A172 (cell line): Measurements from ENCODE around the gene NUDT21. TPM values are rescaled to one million over a fixed set of nuclear protein-coding genes. Genes with fewer than 3 reads are reported as not detected.
"Not testable (repeated sequence)": the region's sequence is repeated elsewhere in the genome, so short reads cannot be mapped to it uniquely, and the experiment has no call there.

Experiments
- DNase-seq: peaks from one replicate; pipeline ENCODE4 v3.0.0-alpha.2; 2015; ENCODE audit warnings: low spot score
- total RNA-seq: library from RNA; depleted of rRNA; stranded (reverse); fragments of >200 nt; shearing (Covaris generic); gene quantifications from 2 replicates; pipeline ENCODE4 v1.2.3, GENCODE V29; 2014; rRNA removed

The NUDT21 gene
- total RNA-seq: 177 and 191 TPM in 2 replicates

DNA sequence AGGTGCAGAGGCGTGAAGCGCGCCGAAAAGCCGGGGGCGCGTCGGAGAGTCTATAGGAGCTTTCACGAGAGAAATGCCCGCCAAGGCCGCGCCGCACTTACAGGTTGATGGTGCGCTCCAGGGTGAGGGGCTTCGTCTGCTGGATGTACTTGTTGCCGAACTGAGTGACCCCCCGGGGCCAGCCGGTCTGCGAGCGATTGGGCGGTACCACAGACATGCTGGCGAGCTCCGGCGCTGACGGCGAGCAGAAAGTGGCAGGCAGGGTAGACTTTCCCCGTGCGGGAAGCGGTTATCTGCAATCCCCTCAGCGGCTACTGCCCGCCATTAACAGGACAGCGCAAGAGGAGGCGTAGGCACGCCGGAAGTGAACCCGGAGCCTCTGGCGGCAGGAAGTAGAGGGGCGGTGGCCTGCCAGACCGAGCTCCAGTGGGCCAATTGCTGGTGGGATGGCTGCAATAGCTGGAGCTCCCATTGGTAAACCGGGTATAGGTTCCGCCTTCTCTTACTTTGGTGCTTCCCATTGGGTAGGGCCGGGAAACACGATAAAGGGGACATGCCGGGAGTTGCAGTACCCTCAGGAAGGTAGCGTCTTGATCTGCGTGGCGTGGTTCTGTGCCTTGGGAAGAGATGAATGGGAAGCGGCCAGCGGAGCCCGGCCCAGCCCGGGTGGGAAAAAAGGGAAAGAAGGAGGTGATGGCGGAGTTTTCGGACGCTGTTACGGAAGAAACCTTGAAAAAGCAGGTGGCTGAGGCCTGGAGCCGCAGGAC, at the start of gene NUDT21, which contains the start of gene OGFOD1:
TSS of gene NUDT21 (minus strand) at position 347 of the 767 bp plus-strand sequence. CDS start at position 217, 130 bp downstream.
TSS of gene OGFOD1 (plus strand) at position 569 of the 767 bp plus-strand sequence. CDS start at position 628, 59 bp downstream.
- peak; percentile 99 for DNase-seq

DNA sequence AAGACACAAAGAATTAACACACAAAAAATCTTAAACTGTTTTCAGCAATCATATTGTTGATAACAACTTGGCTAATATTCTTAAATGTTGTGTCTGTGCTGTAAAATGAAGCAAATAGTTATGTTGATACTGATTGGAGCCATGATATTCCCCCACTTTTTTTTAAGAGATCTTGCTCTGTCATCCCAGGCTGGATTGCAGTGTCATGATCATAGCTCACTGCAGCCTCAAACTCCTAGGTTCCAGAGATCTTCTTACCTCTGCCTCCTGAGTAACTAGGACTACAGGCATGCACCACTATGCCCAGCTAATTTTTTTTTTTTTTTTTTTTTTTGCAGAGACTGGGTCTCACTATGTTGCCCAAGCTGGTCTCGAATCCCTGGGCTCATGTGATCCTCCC, 42.7 kb upstream of the NUDT21 start:
- no peak for DNase-seq

- DNase-seq: no peak
These were observed 42.0 kb upstream of the NUDT21 start for GRCh38 chr16:56493126-56493525.

GRCh38 chr16:56491657-56492261, 40.6 kb upstream of the NUDT21 start:
- no peak for DNase-seq

GRCh38 chr16:56488868-56489267, 37.7 kb upstream of the NUDT21 start:
- DNase-seq: not testable (repeated sequence)

GRCh38 chr16:56488035-56488434, 36.9 kb upstream of the NUDT21 start:
- no peak for DNase-seq

- no peak for DNase-seq
These were observed 32.3 kb upstream of the NUDT21 start for GRCh38 chr16:56483394-56483793.

DNA sequence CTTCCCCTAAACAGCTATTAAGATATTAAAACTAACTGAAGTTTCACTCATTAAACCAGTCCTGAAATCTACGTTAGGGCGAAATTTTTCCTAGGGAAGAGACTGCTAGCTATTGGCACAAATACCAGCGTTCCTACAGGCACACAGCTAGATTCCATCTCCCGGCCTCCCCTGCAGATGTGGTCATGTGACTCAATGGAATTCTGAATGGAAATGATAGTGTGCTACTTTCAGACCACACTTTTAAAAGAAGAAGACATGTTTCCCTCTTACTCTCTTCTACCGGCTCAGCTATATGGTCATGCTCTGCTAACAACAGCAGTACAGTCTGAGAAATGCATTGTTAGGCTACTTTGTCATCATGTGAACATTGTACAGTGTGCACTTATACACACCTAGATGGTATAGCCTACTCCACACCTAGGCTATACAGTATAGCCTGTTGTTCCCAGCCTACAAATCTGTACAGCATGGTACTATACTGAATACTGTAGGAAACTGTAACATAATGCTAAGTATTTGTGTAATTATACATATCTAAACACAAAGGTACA, 31.6 kb upstream of the NUDT21 start:
- DNase-seq: no peak

DNA sequence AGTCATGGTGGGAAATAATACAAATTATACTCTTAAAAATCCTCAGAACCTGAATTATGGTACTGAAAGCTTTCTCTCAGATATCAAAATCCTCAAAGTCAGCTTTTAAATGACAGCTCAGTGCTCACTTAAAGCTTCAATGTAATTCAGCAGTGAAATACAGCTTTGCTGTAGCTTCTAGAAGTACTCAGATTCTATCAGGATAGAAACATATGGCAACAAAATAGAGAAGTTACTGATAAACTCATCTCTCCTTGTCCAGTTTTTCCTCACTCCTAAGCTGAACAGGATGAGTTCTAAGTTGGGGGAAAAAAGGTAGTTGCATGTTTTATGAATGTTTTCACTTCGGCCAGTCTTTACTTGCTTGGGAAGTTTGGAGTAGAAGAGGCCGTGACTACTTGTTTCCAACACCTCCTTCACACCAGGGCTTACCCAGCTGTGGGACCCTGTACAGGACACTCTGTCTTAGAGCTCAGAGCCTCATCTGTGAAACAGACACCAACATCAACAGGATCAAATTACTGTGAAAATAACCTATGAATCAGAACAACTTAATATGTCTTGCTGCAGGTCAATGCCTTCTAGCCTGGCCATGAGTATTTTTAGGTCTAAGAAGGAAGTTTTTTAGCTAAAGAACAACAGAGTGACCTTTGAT, 30.5 kb upstream of the NUDT21 start:
- no peak for DNase-seq

DNA sequence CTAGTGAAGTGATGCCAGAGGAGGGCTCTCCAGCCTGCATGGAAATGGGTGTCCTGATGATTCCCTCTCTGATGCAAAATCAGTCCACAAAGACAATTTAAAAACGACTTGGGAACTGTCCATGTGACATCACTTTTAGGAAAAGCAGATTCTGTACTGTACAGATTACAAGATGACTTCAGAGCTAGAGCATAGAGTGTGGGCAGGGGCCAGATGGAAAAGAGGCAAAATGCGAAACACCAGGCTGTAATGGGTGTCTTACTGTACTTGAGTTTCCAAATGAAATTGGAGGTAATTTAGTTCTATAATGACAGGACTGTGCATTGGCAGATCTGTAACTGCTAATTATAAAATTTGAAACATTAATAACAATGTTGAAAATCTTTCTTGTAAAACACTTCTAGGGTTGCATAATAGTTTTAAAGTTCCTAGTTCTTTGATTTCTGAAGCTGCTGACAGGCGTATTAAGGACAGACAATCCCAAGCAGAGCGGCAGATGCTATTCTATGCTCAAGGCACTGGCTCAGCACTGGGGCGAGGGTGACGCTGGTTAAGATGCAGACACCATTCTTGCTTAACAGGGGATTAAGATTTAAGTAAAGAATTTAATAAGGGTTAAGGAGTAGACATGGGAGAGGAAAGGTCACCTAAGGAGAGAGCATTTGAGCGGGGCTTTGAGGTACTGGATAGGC, 29.8 kb upstream of the NUDT21 start:
- DNase-seq: no peak

GRCh38 chr16:56479469-56479868, 28.3 kb upstream of the NUDT21 start:
- DNase-seq: no peak

DNA sequence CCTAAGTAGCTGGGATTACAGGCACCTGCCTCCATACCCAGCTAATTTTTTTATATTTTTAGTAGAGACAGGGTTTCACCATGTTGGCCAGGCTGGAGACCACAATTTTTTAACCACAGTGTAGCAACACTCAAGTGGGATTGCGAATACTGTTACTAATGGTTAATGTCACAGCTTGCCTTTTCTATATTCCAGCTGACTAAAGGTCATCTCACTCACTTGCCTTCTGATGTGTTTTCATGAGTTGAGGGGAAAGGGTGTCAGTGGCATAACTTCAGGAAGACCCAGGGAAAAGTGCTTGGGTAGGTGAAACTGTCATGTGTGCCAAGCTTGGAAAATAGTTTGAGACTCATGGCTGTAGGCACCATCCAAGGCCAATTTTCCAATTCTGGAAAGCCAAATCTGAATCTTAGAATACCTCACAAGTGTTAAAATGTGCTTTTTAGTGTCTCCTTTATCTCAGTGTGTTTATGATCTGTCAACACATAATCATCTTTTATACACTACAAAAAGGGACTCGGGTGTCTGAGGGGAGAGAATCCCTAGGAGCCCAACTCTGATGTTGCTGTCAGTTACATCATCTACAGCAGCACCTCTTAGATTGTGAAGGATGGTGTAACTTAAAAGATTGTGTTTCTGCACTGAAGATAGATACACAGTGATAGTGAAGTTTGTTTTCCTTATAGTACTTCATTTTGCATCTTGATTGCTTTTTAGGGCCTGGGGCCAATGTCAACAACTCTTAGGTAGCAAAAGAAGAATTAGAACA, 27.3 kb upstream of the NUDT21 start:
- no peak for DNase-seq

GRCh38 chr16:56477096-56477878, 26.2 kb upstream of the NUDT21 start:
- peak; percentile 90 for DNase-seq

DNA sequence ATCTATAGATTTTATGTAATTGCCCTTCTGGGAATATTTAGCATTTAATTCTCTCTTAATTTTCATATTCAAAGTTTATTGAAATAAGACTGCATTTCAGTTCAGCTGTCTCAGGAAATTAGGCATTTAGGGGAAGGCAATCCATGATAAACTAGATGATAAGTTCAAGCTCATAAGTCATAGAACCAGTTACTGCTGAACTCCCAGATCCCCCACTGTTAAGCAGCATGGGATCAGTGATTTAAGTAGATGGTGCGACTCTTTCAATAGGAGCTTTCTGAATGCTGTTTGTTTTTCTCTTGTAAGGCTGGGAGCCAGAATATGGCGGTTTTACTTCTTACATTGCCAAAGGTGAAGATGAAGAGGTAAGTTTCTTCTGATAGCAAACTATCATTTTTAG, 24.1 kb upstream of the NUDT21 start:
- no peak for DNase-seq

DNA sequence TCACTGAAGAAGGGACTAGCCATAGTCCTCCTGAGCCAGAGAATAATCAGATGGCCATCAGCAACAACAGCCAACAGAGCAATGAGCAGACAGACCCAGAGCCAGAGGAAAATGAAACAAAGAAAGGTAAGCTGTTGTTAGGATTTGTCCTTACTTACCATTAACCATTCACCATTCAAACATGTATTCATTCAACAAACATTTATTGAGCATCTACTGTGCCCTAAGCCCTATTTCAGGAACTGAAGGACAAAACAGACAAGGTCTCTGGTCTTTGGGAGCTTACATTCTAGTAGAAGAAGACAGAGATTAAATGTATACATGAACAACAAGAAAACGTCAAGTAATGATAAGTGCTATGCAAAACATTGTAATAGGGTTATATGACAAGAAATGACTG, 19.5 kb upstream of the NUDT21 start:
- no peak for DNase-seq

DNA sequence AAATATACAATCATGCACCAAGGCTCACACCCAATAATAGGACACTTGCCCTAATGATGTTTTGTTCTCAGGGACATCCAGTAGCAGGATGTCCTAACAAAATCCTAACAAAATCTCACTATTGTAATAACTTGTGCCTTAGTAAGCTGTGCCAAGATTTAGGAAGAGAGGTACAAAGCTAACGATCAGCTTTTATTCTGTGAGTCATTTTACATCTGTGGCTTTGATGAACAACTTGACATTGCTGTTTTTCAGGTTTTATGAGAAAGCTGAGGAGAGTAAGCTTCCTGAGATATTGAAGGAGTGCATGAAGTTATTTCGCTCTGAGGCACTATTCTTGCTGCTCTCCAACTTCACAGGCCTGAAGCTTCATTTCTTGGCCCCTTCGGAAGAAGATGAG, 19.1 kb upstream of the NUDT21 start:
- no peak for DNase-seq

DNA sequence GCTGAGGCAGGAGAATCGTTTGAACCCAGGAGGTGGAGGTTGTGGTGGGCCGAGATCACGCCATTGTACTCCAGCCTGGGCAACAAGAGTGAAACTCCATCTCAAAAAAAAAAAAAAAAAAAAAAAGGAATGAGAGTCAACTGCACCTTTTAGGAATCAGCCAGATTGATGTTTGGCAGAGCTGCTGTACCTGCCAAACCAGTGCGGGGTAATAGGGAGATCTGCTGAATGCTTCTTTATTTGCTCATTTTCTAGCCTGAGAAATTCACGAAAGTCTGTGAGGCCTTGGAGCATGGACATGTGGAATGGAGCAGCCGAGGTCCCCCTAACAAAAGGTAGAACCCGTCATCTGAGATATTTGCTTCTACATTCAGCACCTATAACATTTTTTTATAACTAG, 18.6 kb upstream of the NUDT21 start:
- DNase-seq: no peak

DNA sequence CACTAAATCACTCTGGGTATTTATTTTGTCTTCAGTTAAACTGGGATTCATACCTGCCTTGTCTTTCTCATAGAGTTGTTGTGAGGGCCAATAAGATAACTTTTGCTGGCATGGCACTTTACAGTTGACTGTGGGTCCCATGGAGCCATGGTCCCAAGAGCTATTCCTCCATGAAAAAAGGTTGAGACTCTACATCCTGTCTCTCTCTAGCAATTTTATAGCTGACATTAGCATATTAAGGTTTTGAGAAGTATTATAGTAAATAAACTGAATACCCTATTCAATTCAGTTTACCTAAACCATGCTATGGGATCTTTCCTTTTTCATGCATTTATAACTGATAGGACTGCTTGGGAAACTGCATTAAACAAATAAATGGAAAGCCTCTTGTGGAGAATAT, 17.7 kb upstream of the NUDT21 start:
- DNase-seq: no peak

GRCh38 chr16:56466344-56466743, 15.2 kb upstream of the NUDT21 start:
- DNase-seq: no peak

DNA sequence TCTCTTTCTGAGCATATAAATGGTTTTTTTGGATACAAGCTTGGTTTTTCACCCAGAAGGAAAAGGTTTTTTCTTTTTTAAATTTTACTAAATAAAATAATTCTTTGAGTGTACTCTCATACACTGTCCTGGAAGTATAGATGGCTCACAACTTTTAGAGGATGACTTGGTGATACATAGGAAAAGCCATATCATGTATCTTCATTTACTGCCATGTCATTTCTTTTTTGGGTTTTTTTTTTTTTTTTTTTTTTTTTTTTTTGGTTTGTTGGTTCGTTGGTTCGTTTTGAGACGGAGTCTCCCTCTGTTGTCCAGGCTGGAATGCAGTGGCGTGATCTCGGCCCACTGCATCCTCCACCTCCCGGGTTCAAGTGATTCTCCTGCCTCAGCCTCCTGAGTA, 12.0 kb upstream of the NUDT21 start:
- no peak for DNase-seq
